GM12873 (cell line): ENCODE results near the gene NCOA3.

Experiments
- CTCF ChIP-seq: IDR thresholded peaks from 2 replicates; pipeline ENCODE4 v1.5.1; 2012; ENCODE audit warnings: low read depth, mild to moderate bottlenecking, moderate library complexity, low read length, control low read depth; ENCODE audit not compliant: insufficient read depth; ENCODE audit errors: missing control alignments

Gene NCOA3

GRCh38 chr20:47574616-47575364, 73.1 kb downstream of the NCOA3 start:
- no peak for TF ChIP-seq CTCF

- TF ChIP-seq CTCF = no peak
These were observed 74.9 kb downstream of the NCOA3 start for GRCh38 chr20:47576516-47577033.

GRCh38 chr20:47577314-47577713, 75.6 kb downstream of the NCOA3 start:
- no peak for TF ChIP-seq CTCF

GRCh38 chr20:47578543-47578942, 76.9 kb downstream of the NCOA3 start:
- TF ChIP-seq CTCF = no peak

- no peak for TF ChIP-seq CTCF
These were observed 79.4 kb downstream of the NCOA3 start for GRCh38 chr20:47581090-47581489.

- TF ChIP-seq CTCF = no peak
These were observed 81.9 kb downstream of the NCOA3 start for GRCh38 chr20:47583551-47583950.

GRCh38 chr20:47585087-47585747, 83.5 kb downstream of the NCOA3 start:
- TF ChIP-seq CTCF = no peak
